Gastrocnemius medialis (tissue), 4 donors: ENCODE data around the gene FERMT1. TPM values are rescaled to one million over a fixed set of nuclear protein-coding genes. Genes with fewer than 3 reads are reported as not detected.

ENCODE experiments used
- ATAC-seq, 2 donors: fragments of 150-250 bp; one replicate each; pipeline ENCODE4 v1.9.1; 2016
- DNase-seq, 2 donors: peaks; one replicate each; pipeline ENCODE4 v3.0.0-alpha.2; 2019
- H3K27ac ChIP-seq, 4 donors: fragments of 200-600 bp; sonication (generic); 1 replicate in 1 of 4; 2 replicates in 3 of 4; pipeline ENCODE4 v1.5.1; 2016 to 2018; ENCODE audit warnings: mild to moderate bottlenecking in 2 of 4, moderate library complexity in 1 of 4
- H3K27me3 ChIP-seq, 3 donors: fragments of 200-600 bp; sonication (generic) in 2 of 3; 1 replicate in 1 of 3; 2 replicates in 2 of 3; pipeline versions ENCODE4 v1.5.1 to v1.6.0; 2016 to 2019; ENCODE audit warnings: mild to moderate bottlenecking in 1 of 3, moderate library complexity in 1 of 3
- H3K36me3 ChIP-seq, 2 donors: fragments of 200-600 bp; sonication (generic) in 1 of 2; one replicate each; pipeline ENCODE4 v1.5.1; 2017 to 2018
- H3K4me1 ChIP-seq, 2 donors: fragments of 200-600 bp; sonication (generic) in 1 of 2; one replicate each; pipeline ENCODE4 v1.5.1; 2016 to 2017; ENCODE audit warnings: mild to moderate bottlenecking in 2 of 2
- H3K4me3 ChIP-seq, 4 donors: fragments of 200-600 bp; sonication (generic) in 3 of 4; 1 replicate in 1 of 4; 2 replicates in 3 of 4; pipeline ENCODE4 v1.5.1; 2016 to 2019; ENCODE audit warnings: mild to moderate bottlenecking in 2 of 4
- H3K9me3 ChIP-seq, 3 donors: fragments of 200-600 bp; sonication (generic) in 2 of 3; 1 replicate in 1 of 3; 2 replicates in 2 of 3; pipeline ENCODE4 v1.5.1; 2016 to 2019
- CTCF ChIP-seq, 5 experiments: fragments of 450-650 bp in 3 of 5; fragments of 200-600 bp in 2 of 5; sonication (generic) in 2 of 5; IDR thresholded peaks in 4 of 5; conservative IDR thresholded peaks in 1 of 5; 1 replicate in 4 of 5; 2 replicates in 1 of 5; pipeline ENCODE4 v1.5.1; 2016 to 2019; ENCODE audit warnings: antibody characterized with exemption in 5 of 5, mild to moderate bottlenecking in 3 of 5, moderate library complexity in 3 of 5
- POLR2A ChIP-seq, 2 donors: fragments of 450-650 bp; IDR thresholded peaks; one replicate each; pipeline ENCODE4 v1.6.1; 2017; ENCODE audit warnings: antibody characterized with exemption in 2 of 2, mild to moderate bottlenecking in 2 of 2, moderate library complexity in 2 of 2
- in situ Hi-C, 4 donors: fragments of 200-750 bp; cut with MboI; loops; one replicate each; pipeline versions ENCODE4 v1.15.0 to v1.8.0; 2017; ENCODE audit warnings: low sequenced_read_pairs in 4 of 4
- intact Hi-C: fragments of 100-400 bp; cut with DNase I; formaldehyde crosslinking; loops from one replicate; pipeline ENCODE4 v1.15.1; 2023; ENCODE audit warnings: low total_unique reads
- total RNA-seq, 4 donors: library from RNA; depleted of rRNA; stranded (reverse); fragments of >200 nt; gene quantifications; one replicate each; pipeline versions ENCODE4 v1.1.0 to v1.2.3, GENCODE V29; 2016

Gene FERMT1
- total RNA-seq, 4 donors from 2014 or later, result 0.09 to 0.36 TPM; not detected in 2

DNA sequence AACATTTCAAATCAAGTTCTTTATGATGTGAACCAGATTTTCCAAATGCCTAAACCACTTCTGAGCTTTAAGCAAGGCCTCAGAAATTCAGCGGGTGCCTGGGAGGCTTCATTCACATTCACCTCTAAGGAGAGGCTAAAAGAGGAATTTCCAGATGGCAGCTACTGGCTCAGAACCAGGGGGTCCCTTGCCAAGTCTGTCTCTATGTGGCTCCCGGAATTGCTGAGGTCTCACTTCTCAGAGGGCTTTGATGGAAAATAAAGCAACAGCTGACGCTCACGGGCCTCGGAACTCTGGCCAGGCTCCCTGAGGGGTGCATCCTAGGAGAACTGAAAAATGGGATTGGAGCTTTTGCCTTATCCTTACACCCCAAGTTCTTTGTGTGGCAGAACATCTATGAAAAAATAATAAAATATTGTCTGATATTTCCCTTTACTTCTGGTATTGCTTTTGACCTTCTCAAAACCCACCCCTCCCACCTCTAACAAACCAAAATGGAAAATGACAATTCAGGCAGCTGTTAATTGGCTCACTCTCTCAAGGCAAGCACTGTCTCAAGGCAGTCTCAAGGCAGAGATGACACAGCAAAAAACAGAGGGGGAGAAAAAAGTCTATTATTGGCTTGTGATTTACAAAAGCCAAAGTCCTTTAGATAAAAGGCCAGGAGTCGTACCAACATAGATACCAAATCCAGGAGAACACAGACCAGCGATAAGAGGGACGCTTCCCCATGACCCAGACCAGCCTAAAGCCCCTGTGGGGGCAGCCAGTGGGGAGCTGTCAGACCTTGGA, 47.2 kb downstream of the FERMT1 start:
- TF ChIP-seq POLR2A (IDR thresholded peaks at IDR 0.05) (no peak), CTCF (IDR thresholded peaks at IDR 0.05 in 4 of 5, conservative IDR thresholded peaks at IDR 0.05 in 1 of 5) (no peak)
- in situ Hi-C loops (loop anchor here (5.0 to 25.0 kb wide), 4 partner anchors 113 to 551 kb away; partner anchors contain the start of genes MCM8 (in 1 of the 4) and TRMT6 (in 1 of the 4)), intact Hi-C loops (loop anchor here (2.0 to 5.0 kb wide), 2 partner anchors 43 to 547 kb away; no protein-coding TSS in a partner anchor)
- no peaks in the 10 kb centered on the region for H3K36me3 ChIP-seq
- H3K27me3 ChIP-seq, result no peaks in the 10 kb centered on the region
- no peaks in the 10 kb centered on the region for H3K9me3 ChIP-seq
- H3K4me1 ChIP-seq, result peaks cover 6 to 8% of the 10 kb centered on the region in 2 donors
- DNase-seq (no peak), ATAC-seq (peak; percentile 18 to 50)
- no peak overlapping the region for H3K27ac ChIP-seq
- no peak overlapping the region for H3K4me3 ChIP-seq

DNA sequence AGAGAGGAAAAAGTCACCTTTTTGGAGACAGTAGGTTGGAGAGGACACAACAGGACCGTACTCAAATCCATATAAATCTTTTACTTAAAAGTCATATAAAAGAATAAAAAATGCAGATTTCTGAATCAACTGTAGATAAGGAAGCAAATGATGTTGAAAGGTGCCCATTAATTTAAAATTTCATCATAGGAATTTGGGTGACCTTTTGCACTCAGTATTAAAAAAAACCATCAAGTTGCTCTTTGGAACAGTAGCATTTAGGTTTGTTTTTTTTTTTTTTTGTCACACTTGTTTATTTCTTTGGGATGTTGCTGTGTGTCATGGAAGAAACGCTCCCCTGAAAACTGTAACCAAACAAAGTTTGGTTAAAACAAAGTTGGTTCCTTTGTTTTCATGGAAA, 48.0 kb downstream of the FERMT1 start:
- H3K4me1 ChIP-seq, result peaks cover 6 to 8% of the 10 kb centered on the region in 2 donors
- no peaks in the 10 kb centered on the region for H3K27me3 ChIP-seq
- DNase-seq (no peak), ATAC-seq (no peak)
- no peak for TF ChIP-seq CTCF (IDR thresholded peaks at IDR 0.05 in 4 of 5, conservative IDR thresholded peaks at IDR 0.05 in 1 of 5)
- no peak for TF ChIP-seq POLR2A (IDR thresholded peaks at IDR 0.05)
- no peak overlapping the region for H3K4me3 ChIP-seq
- intact Hi-C loops (loop anchor here (5.0 kb wide), 1 partner anchor 42 kb away; no protein-coding TSS in a partner anchor), in situ Hi-C loops (loop anchor here (5.0 to 25.0 kb wide), 4 partner anchors 112 to 550 kb away; partner anchors contain the start of genes MCM8 (in 1 of the 4) and TRMT6 (in 1 of the 4))
- H3K9me3 ChIP-seq, result no peaks in the 10 kb centered on the region
- no peaks in the 10 kb centered on the region for H3K36me3 ChIP-seq
- no peak overlapping the region for H3K27ac ChIP-seq

DNA sequence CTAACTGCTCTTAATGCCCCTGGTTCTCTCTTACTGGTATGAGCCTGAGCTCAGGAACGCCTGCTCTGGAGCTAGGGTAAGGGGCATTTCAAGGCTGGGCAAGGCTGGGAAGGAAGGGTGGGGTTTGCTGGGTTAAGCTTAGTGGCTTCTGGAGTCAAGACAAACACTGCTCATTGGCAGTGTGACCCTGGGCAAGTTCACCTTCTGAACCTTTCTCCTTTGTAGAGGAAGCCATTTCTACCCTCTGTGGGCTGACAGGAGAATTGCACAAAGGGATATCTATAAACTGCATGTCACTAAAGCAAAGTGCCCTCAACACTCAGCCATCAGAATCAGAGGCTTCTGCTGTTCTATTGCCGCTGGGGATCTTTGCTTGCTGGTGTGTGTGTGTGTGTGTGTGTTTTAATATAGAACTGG, 48.7 kb downstream of the FERMT1 start:
- Histone ChIP-seq H3K36me3 (no peaks in the 10 kb centered on the region), H3K27ac (no peak overlapping the region), H3K27me3 (no peaks in the 10 kb centered on the region), H3K4me3 (no peak overlapping the region), H3K4me1 (peaks cover 6 to 8% of the 10 kb centered on the region in 2 donors), H3K9me3 (no peaks in the 10 kb centered on the region)
- DNase-seq (no peak), ATAC-seq (no peak)
- intact Hi-C loops (no loop called here), in situ Hi-C loops (loop anchor here in 1 of 4 donors (10.0 kb wide), 1 partner anchor 549 kb away; no protein-coding TSS in a partner anchor)
- TF ChIP-seq CTCF (IDR thresholded peaks at IDR 0.05 in 4 of 5, conservative IDR thresholded peaks at IDR 0.05 in 1 of 5), result no peak
- TF ChIP-seq POLR2A (IDR thresholded peaks at IDR 0.05), result no peak

- ATAC-seq (no peak), DNase-seq (no peak)
- in situ Hi-C loops (loop anchor here in 1 of 4 donors (10.0 kb wide), 1 partner anchor 546 kb away; no protein-coding TSS in a partner anchor), intact Hi-C loops (no loop called here)
- H3K36me3 ChIP-seq, result no peaks in the 10 kb centered on the region
- H3K4me1 ChIP-seq, result peaks cover 6 to 7% of the 10 kb centered on the region in 2 donors
- no peaks in the 10 kb centered on the region for H3K27me3 ChIP-seq
- TF ChIP-seq POLR2A (IDR thresholded peaks at IDR 0.05), result no peak
- TF ChIP-seq CTCF (IDR thresholded peaks at IDR 0.05 in 4 of 5, conservative IDR thresholded peaks at IDR 0.05 in 1 of 5), result no peak
- H3K27ac ChIP-seq, result no peak overlapping the region
- no peak overlapping the region for H3K4me3 ChIP-seq
- no peaks in the 10 kb centered on the region for H3K9me3 ChIP-seq
These were observed 51.8 kb downstream of the FERMT1 start for GRCh38 chr20:6070829-6071695.
